ENCODE measurements around the gene NTNG1. TPM values are rescaled to one million over a fixed set of nuclear protein-coding genes. Genes with fewer than 3 reads are reported as not detected.

NTNG1 gene
- total RNA-seq, 2 donors from 2014 or later, result not detected

GRCh38 chr1:107487506-107487905 is 346.7 kb downstream of the NTNG1 start:
- no peaks in the 10 kb centered on the region for H3K9me3 ChIP-seq (ENCODE audit: control insufficient read depth, low read length, poor library complexity, severe bottlenecking)
- no peak overlapping the region for H3K4me3 Mint-ChIP-seq
- no peaks in the 10 kb centered on the region for H3K4me1 Mint-ChIP-seq

DNA sequence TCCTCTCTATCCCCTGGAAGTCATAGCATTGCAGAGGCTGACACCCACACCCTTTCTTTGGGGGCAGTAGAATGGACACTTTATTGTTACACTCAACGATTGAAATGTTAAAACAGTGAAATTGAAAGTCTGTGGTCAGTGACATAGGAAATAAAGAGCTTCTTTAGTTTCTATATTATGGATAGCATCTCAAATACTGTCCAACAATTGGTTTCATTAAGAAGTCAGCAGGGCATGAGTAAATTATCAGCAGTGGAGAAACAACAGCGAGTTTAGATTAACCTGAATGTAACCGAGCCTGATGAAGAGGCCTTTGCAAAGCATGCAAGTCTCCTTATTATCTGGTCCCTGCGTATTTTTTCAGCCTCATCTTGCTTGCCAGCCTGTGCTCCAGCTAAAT is 350.7 kb downstream of the NTNG1 start:
- no peaks in the 10 kb centered on the region for H3K9me3 ChIP-seq (ENCODE audit: control insufficient read depth, low read length, poor library complexity, severe bottlenecking)
- Mint-ChIP-seq H3K4me3 (no peak overlapping the region), H3K4me1 (no peaks in the 10 kb centered on the region), H3K27me3 (peaks cover 32% of the 10 kb centered on the region), H3K27ac (no peak overlapping the region), H3K36me3 (ENCODE audit: low read depth) (no peaks in the 10 kb centered on the region)
- DNase-seq (no peak), ATAC-seq (no peak)

More at GRCh38 chr1:107487506-107487905, 346.7 kb downstream of the NTNG1 start:
- Mint-ChIP-seq H3K27ac (no peak overlapping the region), H3K27me3 (peaks cover 34% of the 10 kb centered on the region), H3K36me3 (ENCODE audit: low read depth) (no peaks in the 10 kb centered on the region)
- DNase-seq (no peak), ATAC-seq (no peak)

- Mint-ChIP-seq H3K36me3 (ENCODE audit: low read depth) (no peaks in the 10 kb centered on the region), H3K27me3 (peaks cover 32% of the 10 kb centered on the region), H3K27ac (no peak overlapping the region), H3K4me1 (no peaks in the 10 kb centered on the region), H3K4me3 (no peak overlapping the region)
- DNase-seq (no peak), ATAC-seq (no peak)
- no peaks in the 10 kb centered on the region for H3K9me3 ChIP-seq (ENCODE audit: control insufficient read depth, low read length, poor library complexity, severe bottlenecking)
Observed at GRCh38 chr1:107493111-107493716, 352.4 kb downstream of the NTNG1 start.

GRCh38 chr1:107494061-107494460 is 353.2 kb downstream of the NTNG1 start:
- no peak overlapping the region for H3K4me3 Mint-ChIP-seq
- no peak overlapping the region for H3K27ac Mint-ChIP-seq
- ATAC-seq, result no peak
- no peaks in the 10 kb centered on the region for H3K4me1 Mint-ChIP-seq
- no peaks in the 10 kb centered on the region for H3K36me3 Mint-ChIP-seq (ENCODE audit: low read depth)
- no peaks in the 10 kb centered on the region for H3K9me3 ChIP-seq (ENCODE audit: control insufficient read depth, low read length, poor library complexity, severe bottlenecking)
- H3K27me3 Mint-ChIP-seq, result peaks cover 28% of the 10 kb centered on the region
- DNase-seq, result no peak

DNA sequence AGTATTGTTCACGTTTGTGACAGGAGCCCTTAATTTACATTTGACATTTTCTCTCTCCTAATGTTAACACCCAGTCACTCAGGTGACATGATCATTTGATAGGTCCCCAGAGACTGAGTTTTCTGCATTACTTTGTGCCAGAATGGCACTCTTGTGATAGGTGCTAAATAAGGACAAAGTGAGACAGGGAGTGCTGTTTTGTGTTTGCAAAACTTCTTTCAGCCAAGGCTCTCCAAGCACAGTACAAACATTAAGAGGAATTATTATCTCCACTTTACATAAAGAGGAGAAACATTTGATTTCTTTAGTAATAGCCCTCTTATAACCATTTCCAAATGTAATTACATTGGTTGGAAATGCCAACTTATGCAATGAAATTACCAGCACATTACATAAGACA is 355.2 kb downstream of the NTNG1 start:
- ATAC-seq, result no peak
- no peaks in the 10 kb centered on the region for H3K4me1 Mint-ChIP-seq
- H3K4me3 Mint-ChIP-seq, result no peak overlapping the region
- no peak overlapping the region for H3K27ac Mint-ChIP-seq
- no peaks in the 10 kb centered on the region for H3K36me3 Mint-ChIP-seq (ENCODE audit: low read depth)
- DNase-seq, result no peak
- H3K27me3 Mint-ChIP-seq, result peaks cover 13% of the 10 kb centered on the region
- H3K9me3 ChIP-seq (ENCODE audit: control insufficient read depth, low read length, poor library complexity, severe bottlenecking), result no peaks in the 10 kb centered on the region

GRCh38 chr1:107499139-107499744 is 358.4 kb downstream of the NTNG1 start:
- DNase-seq (no peak), ATAC-seq (no peak)
- H3K9me3 ChIP-seq (ENCODE audit: control insufficient read depth, low read length, poor library complexity, severe bottlenecking), result no peaks in the 10 kb centered on the region
- peak overlapping the region; percentile 52 for H3K4me3 Mint-ChIP-seq
- no peak overlapping the region for H3K27ac Mint-ChIP-seq
- H3K36me3 Mint-ChIP-seq (ENCODE audit: low read depth), result no peaks in the 10 kb centered on the region
- H3K27me3 Mint-ChIP-seq, result no peaks in the 10 kb centered on the region
- H3K4me1 Mint-ChIP-seq, result no peaks in the 10 kb centered on the region

GRCh38 chr1:107501081-107501605 is 360.3 kb downstream of the NTNG1 start:
- no peak for ATAC-seq
- no peaks in the 10 kb centered on the region for H3K9me3 ChIP-seq (ENCODE audit: control insufficient read depth, low read length, poor library complexity, severe bottlenecking)
- Mint-ChIP-seq H3K4me3 (no peak overlapping the region), H3K27ac (no peak overlapping the region), H3K36me3 (ENCODE audit: low read depth) (no peaks in the 10 kb centered on the region), H3K27me3 (no peaks in the 10 kb centered on the region), H3K4me1 (no peaks in the 10 kb centered on the region)
- no peak for DNase-seq

DNA sequence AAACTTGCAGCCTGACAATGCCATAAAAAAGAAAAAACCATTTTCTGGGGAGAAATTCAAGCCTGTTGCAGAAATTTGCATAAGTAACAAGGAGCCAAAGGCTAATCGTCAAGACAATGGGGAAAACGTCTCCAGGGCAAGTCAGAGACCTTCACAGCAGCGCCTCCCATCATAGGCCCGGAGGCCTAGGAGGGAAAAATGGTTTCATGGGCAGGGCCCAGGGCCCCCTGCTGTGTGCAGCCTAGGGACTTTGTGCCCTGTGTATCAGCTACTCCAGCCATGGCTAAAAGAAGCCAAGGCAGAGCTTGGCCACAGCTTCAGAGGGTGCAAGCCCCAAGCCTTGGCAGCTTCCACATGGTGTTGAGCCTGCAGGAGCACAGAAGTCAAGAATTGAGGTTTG is 369.5 kb downstream of the NTNG1 start:
- ATAC-seq, result no peak
- no peak overlapping the region for H3K4me3 Mint-ChIP-seq

GRCh38 chr1:107512836-107513235 is 372.0 kb downstream of the NTNG1 start:
- no peaks in the 10 kb centered on the region for H3K9me3 ChIP-seq (ENCODE audit: control insufficient read depth, low read length, poor library complexity, severe bottlenecking)
- Mint-ChIP-seq H3K27ac (no peak overlapping the region), H3K4me3 (no peak overlapping the region), H3K27me3 (peaks cover 6% of the 10 kb centered on the region), H3K36me3 (ENCODE audit: low read depth) (no peaks in the 10 kb centered on the region), H3K4me1 (no peaks in the 10 kb centered on the region)
- DNase-seq (no peak), ATAC-seq (no peak)

More for the DNA sequence above, 369.5 kb downstream of the NTNG1 start:
- Mint-ChIP-seq H3K27me3 (peaks cover 6% of the 10 kb centered on the region), H3K36me3 (ENCODE audit: low read depth) (no peaks in the 10 kb centered on the region), H3K27ac (no peak overlapping the region), H3K4me1 (no peaks in the 10 kb centered on the region)
- DNase-seq, result no peak
- H3K9me3 ChIP-seq (ENCODE audit: control insufficient read depth, low read length, poor library complexity, severe bottlenecking), result no peaks in the 10 kb centered on the region

DNA sequence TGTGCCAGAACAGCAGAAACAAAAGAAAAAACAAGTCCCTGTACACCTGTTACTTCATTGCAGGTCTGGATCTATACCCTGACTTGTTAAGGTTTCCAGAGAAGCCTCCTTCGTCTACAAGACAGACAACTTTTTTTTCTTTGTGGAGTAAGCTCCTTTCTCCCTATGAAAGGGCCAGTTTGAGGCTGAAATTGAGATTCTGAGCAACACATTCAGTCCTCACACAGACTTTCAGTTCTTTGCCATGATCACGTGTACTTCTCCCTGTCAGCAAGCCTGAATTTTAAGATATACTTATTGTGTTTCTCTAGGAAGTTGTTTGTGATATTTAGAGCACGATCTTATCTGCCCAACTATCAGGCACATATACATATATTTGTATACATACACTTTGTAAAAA is 374.0 kb downstream of the NTNG1 start:
- Mint-ChIP-seq H3K27ac (no peak overlapping the region), H3K4me1 (no peaks in the 10 kb centered on the region), H3K36me3 (ENCODE audit: low read depth) (no peaks in the 10 kb centered on the region), H3K27me3 (peaks cover 6% of the 10 kb centered on the region), H3K4me3 (no peak overlapping the region)
- H3K9me3 ChIP-seq (ENCODE audit: control insufficient read depth, low read length, poor library complexity, severe bottlenecking), result no peaks in the 10 kb centered on the region
- no peak for ATAC-seq
- no peak for DNase-seq

DNA sequence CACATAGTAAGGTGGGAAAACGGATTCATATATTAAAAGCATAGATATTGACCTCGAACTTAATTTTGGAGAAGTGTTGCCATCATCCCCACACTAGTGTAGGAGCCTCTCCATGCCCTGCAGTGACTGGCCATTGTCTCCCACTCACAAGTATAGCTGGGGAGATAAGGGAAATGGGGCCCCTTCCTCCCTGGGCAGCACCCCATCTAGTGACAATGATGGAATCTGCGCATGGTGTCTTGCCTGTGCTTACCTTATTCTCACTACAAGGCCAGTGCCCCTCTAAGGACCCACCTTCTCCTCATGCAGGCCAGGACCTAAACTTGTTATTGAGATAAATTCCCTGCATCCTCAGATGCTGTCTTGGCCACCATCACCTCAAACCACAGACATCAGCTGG is 374.9 kb downstream of the NTNG1 start:
- H3K4me1 Mint-ChIP-seq, result no peaks in the 10 kb centered on the region
- no peaks in the 10 kb centered on the region for H3K9me3 ChIP-seq (ENCODE audit: control insufficient read depth, low read length, poor library complexity, severe bottlenecking)

DNA sequence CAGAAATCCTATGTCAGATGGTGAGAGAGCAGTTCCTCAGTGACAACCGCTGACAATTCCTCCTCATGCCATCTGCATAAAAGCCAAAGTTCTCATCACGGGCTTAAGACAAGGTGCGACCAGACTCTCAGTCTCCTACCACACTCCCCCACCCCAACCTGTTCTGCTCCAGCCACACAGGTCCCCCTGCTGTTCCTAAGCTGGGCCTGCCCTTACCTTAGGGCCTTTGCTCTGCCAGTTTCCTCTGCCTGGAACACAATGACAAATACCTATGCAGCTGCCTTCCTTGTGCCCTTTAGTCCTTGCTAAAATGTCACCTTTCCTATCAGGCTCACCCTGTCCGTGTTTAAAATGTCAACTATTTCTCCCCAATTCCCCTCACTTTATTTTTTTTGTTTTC is 382.2 kb downstream of the NTNG1 start:
- H3K4me3 Mint-ChIP-seq, result no peak overlapping the region
- DNase-seq (no peak), ATAC-seq (no peak)

More for the DNA sequence above, 374.9 kb downstream of the NTNG1 start:
- no peak for DNase-seq
- ATAC-seq, result no peak
- H3K27ac Mint-ChIP-seq, result no peak overlapping the region
- H3K4me3 Mint-ChIP-seq, result no peak overlapping the region
- H3K36me3 Mint-ChIP-seq (ENCODE audit: low read depth), result no peaks in the 10 kb centered on the region
- H3K27me3 Mint-ChIP-seq, result peaks cover 6% of the 10 kb centered on the region

DNA sequence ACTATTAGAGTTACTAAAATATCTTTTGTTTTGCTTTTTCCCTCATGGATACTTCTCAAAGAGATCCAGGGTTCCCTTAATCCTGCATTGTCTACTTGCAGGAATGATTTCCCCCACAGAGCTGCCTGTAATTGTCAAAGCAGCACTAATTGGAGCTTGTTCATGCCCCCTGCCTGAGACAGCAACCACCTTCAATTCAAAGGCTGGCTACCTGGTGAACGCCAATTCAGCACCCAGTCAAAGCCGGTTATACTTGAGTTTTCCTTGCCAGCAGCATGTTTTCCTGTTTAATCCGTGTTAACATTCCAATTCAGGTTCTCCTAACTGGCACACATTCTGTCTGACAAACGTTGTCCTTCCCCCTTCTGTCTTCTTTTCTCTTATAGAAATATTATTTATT is 382.9 kb downstream of the NTNG1 start:
- no peak overlapping the region for H3K27ac Mint-ChIP-seq
- H3K4me1 Mint-ChIP-seq, result no peaks in the 10 kb centered on the region
- ATAC-seq, result no peak
- no peak overlapping the region for H3K4me3 Mint-ChIP-seq
- no peak for DNase-seq
- no peaks in the 10 kb centered on the region for H3K9me3 ChIP-seq (ENCODE audit: control insufficient read depth, low read length, poor library complexity, severe bottlenecking)
- peaks cover 22% of the 10 kb centered on the region for H3K27me3 Mint-ChIP-seq
- peaks cover 3% of the 10 kb centered on the region for H3K36me3 Mint-ChIP-seq (ENCODE audit: low read depth)

More for the DNA sequence above, 382.2 kb downstream of the NTNG1 start:
- Mint-ChIP-seq H3K4me1 (no peaks in the 10 kb centered on the region), H3K27me3 (peaks cover 15% of the 10 kb centered on the region), H3K27ac (no peak overlapping the region), H3K36me3 (ENCODE audit: low read depth) (peaks cover 3% of the 10 kb centered on the region)
- H3K9me3 ChIP-seq (ENCODE audit: control insufficient read depth, low read length, poor library complexity, severe bottlenecking), result no peaks in the 10 kb centered on the region

DNA sequence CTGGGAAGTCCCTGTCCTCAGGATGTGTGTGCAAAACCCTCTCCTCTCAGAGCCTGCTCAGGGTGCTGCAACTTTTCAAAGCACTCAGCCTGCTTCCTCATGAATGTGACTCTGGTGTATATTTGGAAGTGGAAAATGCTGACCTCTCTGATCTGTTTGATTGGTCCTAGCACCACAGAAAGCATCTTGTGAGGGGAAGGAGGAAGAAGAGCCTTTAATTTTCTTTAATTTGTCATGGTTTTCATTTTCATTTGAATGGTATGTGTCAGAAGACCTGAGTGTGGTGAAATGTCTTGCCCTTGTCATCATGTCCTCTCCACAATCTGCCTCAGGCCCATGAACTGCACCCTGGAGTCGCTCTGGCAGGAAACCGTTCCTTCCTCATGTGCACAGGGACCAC is 383.5 kb downstream of the NTNG1 start:
- H3K27me3 Mint-ChIP-seq, result peaks cover 26% of the 10 kb centered on the region
- H3K36me3 Mint-ChIP-seq (ENCODE audit: low read depth), result peaks cover 3% of the 10 kb centered on the region
- no peak overlapping the region for H3K4me3 Mint-ChIP-seq
- no peaks in the 10 kb centered on the region for H3K4me1 Mint-ChIP-seq
- H3K27ac Mint-ChIP-seq, result no peak overlapping the region
- H3K9me3 ChIP-seq (ENCODE audit: control insufficient read depth, low read length, poor library complexity, severe bottlenecking), result no peaks in the 10 kb centered on the region
- no peak for DNase-seq
- no peak for ATAC-seq
